C4-2B (cell line): ENCODE results near the gene PTGR1.
"Not testable (repeated sequence)": the region's sequence is repeated elsewhere in the genome, so short reads cannot be mapped to it uniquely, and the experiment has no call there.

ENCODE experiments used
- H3K27ac ChIP-seq: fragments of 450-650 bp; 2 replicates; pipeline ENCODE4 v1.5.1; 2017
- CTCF ChIP-seq: fragments of 450-650 bp; conservative IDR thresholded peaks from 2 replicates; pipeline ENCODE4 v1.5.1; 2017; ENCODE audit warnings: mild to moderate bottlenecking
- ZFX ChIP-seq: fragments of 450-650 bp; IDR thresholded peaks from 2 replicates; pipeline ENCODE4 v1.6.1; 2017

PTGR1 gene

GRCh38 chr9:111566234-111566633 lies 33.2 kb downstream of the PTGR1 start:
- no peak overlapping the region for H3K27ac ChIP-seq
- TF ChIP-seq ZFX (no peak), CTCF (no peak)

GRCh38 chr9:111561165-111561719 lies 38.2 kb downstream of the PTGR1 start:
- TF ChIP-seq CTCF (no peak), ZFX (no peak)
- H3K27ac ChIP-seq = no peak overlapping the region

GRCh38 chr9:111559000-111559610 lies 40.3 kb downstream of the PTGR1 start:
- no peak for TF ChIP-seq ZFX
- TF ChIP-seq CTCF = no peak

GRCh38 chr9:111555425-111555824 lies 44.0 kb downstream of the PTGR1 start:
- not testable (repeated sequence) for H3K27ac ChIP-seq

More at GRCh38 chr9:111559000-111559610, 40.3 kb downstream of the PTGR1 start:
- H3K27ac ChIP-seq = no peak overlapping the region

GRCh38 chr9:111548623-111549022 lies 50.8 kb downstream of the PTGR1 start:
- no peak overlapping the region for H3K27ac ChIP-seq
- TF ChIP-seq CTCF (no peak), ZFX (no peak)

GRCh38 chr9:111542497-111543254 lies 56.8 kb downstream of the PTGR1 start:
- no peak overlapping the region for H3K27ac ChIP-seq
- TF ChIP-seq ZFX (no peak), CTCF (no peak)

GRCh38 chr9:111533099-111533790 lies 66.2 kb downstream of the PTGR1 start:
- H3K27ac ChIP-seq = no peak overlapping the region
- TF ChIP-seq ZFX (no peak), CTCF (no peak)
